CD4-positive, alpha-beta memory T cell (primary cell): ENCODE results near the gene PCBP3. TPM values are rescaled to one million over a fixed set of nuclear protein-coding genes. Genes with fewer than 3 reads are reported as not detected.

Source experiments
- CTCF ChIA-PET: fragments of 350-600 bp; sonication (Branson Sonifier 250); formaldehyde crosslinking; loops from one replicate; lab custom pipeline; 2021; ENCODE audit warnings: inconsistent platforms; ENCODE audit not compliant: partially characterized antibody; lab: Charles Lee
- POLR2A ChIA-PET: fragments of 350-600 bp; sonication (Branson Sonifier 250); formaldehyde crosslinking; loops from one replicate; lab custom pipeline; 2021; ENCODE audit not compliant: partially characterized antibody; lab: Charles Lee
- DNase-seq, 5 donors: peaks; one replicate each; pipeline versions ENCODE4 v3.0.0 to v3.0.0-alpha.2; 2020 to 2022; ENCODE audit warnings: mixed read lengths in 1 of 5
- H3K27ac ChIP-seq: one replicate; pipeline ENCODE4 v1.7.0; 2013; ENCODE audit warnings: low read depth, low read length
- H3K27me3 ChIP-seq: 2 replicates; pipeline ENCODE4 v1.7.0; 2013; ENCODE audit warnings: mild to moderate bottlenecking, low read length, moderate library complexity; ENCODE audit not compliant: insufficient read depth
- H3K36me3 ChIP-seq: 2 replicates; pipeline ENCODE4 v1.7.0; 2013; ENCODE audit warnings: mild to moderate bottlenecking, low read length, moderate library complexity; ENCODE audit not compliant: insufficient read depth
- H3K4me1 ChIP-seq: 2 replicates; pipeline ENCODE4 v1.7.0; 2013; ENCODE audit warnings: mild to moderate bottlenecking, low read length, moderate library complexity; ENCODE audit not compliant: insufficient read depth
- H3K4me3 ChIP-seq, 2 donors: one replicate each; pipeline ENCODE4 v1.7.0; 2013; ENCODE audit warnings: low read length in 2 of 2, mild to moderate bottlenecking in 1 of 2
- H3K9me3 ChIP-seq, 2 donors: one replicate each; pipeline ENCODE4 v1.7.0; 2013; ENCODE audit warnings: low read length in 2 of 2, control low read depth in 1 of 2; ENCODE audit not compliant: control insufficient read depth in 1 of 2
- H3K27ac Mint-ChIP-seq, 7 donors: one replicate each; pipeline ENCODE4 v1.8.0; 2020 to 2021; ENCODE audit warnings: mixed read lengths in 7 of 7, mild to moderate bottlenecking in 6 of 7, inconsistent platforms in 3 of 7, moderate library complexity in 3 of 7
- H3K27me3 Mint-ChIP-seq, 2 donors: one replicate each; pipeline ENCODE4 v1.8.0; 2020 to 2021; ENCODE audit warnings: mixed read lengths in 2 of 2
- H3K36me3 Mint-ChIP-seq, 2 donors: one replicate each; pipeline ENCODE4 v1.8.0; 2020 to 2021; ENCODE audit warnings: mixed read lengths in 2 of 2, inconsistent platforms in 1 of 2, mild to moderate bottlenecking in 1 of 2
- H3K4me1 Mint-ChIP-seq, 4 donors: one replicate each; pipeline ENCODE4 v1.8.0; 2020 to 2021; ENCODE audit warnings: mixed read lengths in 4 of 4, mild to moderate bottlenecking in 1 of 4
- H3K4me3 Mint-ChIP-seq, 8 donors: one replicate each; pipeline ENCODE4 v1.8.0; 2020 to 2021; ENCODE audit warnings: mixed read lengths in 8 of 8, mild to moderate bottlenecking in 7 of 8, moderate library complexity in 6 of 8, inconsistent platforms in 3 of 8
- H3K9me3 Mint-ChIP-seq, 8 donors: one replicate each; pipeline ENCODE4 v1.8.0; 2020 to 2021; ENCODE audit warnings: mixed read lengths in 8 of 8, mild to moderate bottlenecking in 5 of 8, inconsistent platforms in 3 of 8, moderate library complexity in 1 of 8
- intact Hi-C: fragments of 100-400 bp; cut with micrococcal nuclease; formaldehyde crosslinking; loops from one replicate; pipeline ENCODE4 v1.15.1; 2023
- polyA plus RNA-seq, 2 donors: library from polyadenylated mRNA; unstranded; fragments of 300-500 nt; fragmentation: Illumina TruSeq; gene quantifications; one replicate each; pipeline ENCODE4 v1.2.3, GENCODE V29; 2021
- total RNA-seq, 2 experiments: library from RNA; stranded (reverse); gene quantifications; one replicate each; pipeline ENCODE4 v1.2.3, GENCODE V29; 2021

The PCBP3 gene
- total and polyA plus RNA-seq, 4 experiments from 2014 or later, result 0.36 to 1.6 (median 1.0) TPM

DNA sequence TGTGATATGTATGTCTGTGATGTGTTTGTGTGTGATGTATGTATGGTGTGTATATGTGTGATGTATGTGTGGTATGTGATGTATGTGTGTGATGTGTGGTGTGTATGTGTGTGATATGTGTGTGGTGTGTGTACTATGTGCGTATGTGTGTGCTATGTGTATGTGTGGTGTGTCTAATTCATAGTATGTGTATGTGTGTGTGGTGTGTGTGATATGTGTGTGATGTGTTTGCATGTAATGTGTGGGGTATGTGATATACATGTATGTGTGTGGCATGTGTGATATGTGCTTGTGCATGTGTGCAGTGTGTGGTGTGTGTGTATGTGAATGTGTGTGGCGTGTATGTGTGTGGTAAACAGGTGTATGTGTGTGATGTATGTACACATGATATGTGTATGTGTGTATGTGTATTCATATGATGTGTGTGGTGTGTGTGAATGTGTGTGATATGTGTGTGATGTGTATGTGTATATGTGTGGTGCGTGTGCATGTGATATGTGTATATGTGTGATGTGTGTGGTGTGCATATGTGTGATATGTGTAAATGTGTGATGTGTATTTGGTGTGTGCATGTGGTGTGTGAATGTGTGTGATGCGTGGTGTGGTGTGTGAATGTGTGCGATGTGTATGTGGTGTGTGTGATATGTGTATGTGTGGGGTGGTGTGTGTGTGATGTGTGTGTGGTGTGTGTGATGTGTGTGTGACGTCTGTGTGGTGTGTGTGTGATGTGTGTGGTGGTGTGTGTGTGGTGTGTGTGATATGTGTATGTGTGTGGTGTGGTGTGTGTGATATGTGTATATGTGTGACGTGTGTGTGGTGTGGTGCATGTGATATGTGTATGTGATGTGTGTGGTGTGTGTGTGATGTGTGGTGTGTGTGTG lies 8.0 kb upstream of the PCBP3 start:
- peaks cover 2 to 18% (median 9%) of the 10 kb centered on the region in 4 donors for H3K4me1 Mint-ChIP-seq
- H3K27me3 Mint-ChIP-seq, result peaks cover 0 to 7% of the 10 kb centered on the region in 2 donors
- no peak for DNase-seq
- POLR2A ChIA-PET, result no interaction called here
- H3K9me3 Mint-ChIP-seq, result no peaks in the 10 kb centered on the region
- CTCF ChIA-PET, result no interaction called here
- H3K9me3 ChIP-seq, result no peaks in the 10 kb centered on the region
- peaks cover 9% of the 10 kb centered on the region for H3K4me1 ChIP-seq
- H3K36me3 Mint-ChIP-seq, result no peaks in the 10 kb centered on the region
- no peak overlapping the region for H3K4me3 ChIP-seq
- H3K4me3 Mint-ChIP-seq, result no peak overlapping the region
- no peak overlapping the region for H3K27ac ChIP-seq
- no peaks in the 10 kb centered on the region for H3K27me3 ChIP-seq
- intact Hi-C loops, result no loop called here
- H3K27ac Mint-ChIP-seq, result no peak overlapping the region
- H3K36me3 ChIP-seq, result no peaks in the 10 kb centered on the region

DNA sequence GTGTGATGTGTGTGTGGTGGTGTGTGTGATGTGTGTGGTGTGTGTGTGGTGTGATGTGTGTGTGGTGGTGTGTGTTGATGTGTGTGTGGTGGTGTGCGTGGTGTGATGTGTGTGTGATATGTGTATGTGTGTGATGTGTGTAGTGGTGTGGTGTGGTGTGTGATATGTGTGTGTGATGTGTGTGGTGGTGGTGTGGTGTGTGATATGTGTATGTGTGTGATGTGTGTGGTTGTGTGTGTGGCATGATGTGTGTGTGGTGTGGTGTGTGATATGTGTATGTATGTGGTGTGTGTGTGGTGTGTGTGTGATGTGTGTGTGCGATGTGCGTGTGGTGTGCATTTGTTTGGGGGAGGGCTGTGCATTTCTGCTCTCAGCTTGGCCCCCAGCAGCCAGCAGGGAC lies 7.1 kb upstream of the PCBP3 start:
- Histone ChIP-seq H3K27ac (no peak overlapping the region), H3K4me1 (peaks cover 18% of the 10 kb centered on the region), H3K9me3 (no peaks in the 10 kb centered on the region), H3K36me3 (no peaks in the 10 kb centered on the region), H3K4me3 (no peak overlapping the region), H3K27me3 (no peaks in the 10 kb centered on the region)
- intact Hi-C loops, result no loop called here
- peaks cover 0 to 4% of the 10 kb centered on the region in 2 donors for H3K27me3 Mint-ChIP-seq
- no peak overlapping the region for H3K27ac Mint-ChIP-seq
- POLR2A ChIA-PET, result no interaction called here
- H3K4me1 Mint-ChIP-seq, result peaks cover 3 to 23% (median 12%) of the 10 kb centered on the region in 4 donors
- no peaks in the 10 kb centered on the region for H3K9me3 Mint-ChIP-seq
- no peak for DNase-seq
- H3K4me3 Mint-ChIP-seq, result no peak overlapping the region
- peaks cover 0 to 2% of the 10 kb centered on the region in 2 donors for H3K36me3 Mint-ChIP-seq
- CTCF ChIA-PET, result no interaction called here

DNA sequence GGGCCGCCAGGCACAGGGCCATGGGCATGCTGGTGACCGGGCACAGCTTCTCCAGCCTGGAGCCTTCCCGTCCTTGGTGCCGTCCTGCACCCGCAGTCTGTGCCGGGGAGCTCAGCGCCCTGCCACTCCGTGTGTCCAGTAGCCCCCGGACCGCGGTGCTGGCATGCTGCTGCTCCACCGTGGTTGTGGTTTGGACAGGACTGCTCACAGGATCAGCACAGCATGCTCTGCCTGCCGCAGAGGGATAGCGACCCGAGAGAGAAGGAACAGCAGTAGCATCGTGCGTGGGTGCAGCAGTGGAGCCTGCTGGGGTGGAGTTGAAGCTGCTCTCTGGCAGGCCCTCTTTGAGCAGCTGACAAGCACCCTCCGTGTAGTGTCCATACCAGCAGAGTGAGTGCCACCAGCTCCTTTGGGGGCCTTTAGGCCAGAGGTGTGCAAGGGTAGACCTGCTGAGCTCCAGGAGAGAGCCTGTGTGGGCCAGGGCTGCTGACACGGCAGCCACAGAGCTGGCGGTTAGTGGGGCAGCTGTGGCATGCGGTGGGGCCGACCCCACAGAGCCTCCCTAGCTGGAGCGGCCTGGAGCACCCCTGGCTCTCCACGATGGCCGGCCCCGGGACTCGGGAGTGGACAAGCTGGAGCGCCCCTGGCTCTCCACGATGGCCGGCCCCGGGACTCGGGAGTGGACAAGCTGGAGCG lies 6.4 kb upstream of the PCBP3 start:
- CTCF ChIA-PET, result no interaction called here
- H3K27ac ChIP-seq, result no peak overlapping the region
- peaks cover 3 to 23% (median 14%) of the 10 kb centered on the region in 4 donors for H3K4me1 Mint-ChIP-seq
- H3K9me3 Mint-ChIP-seq, result no peaks in the 10 kb centered on the region
- H3K4me3 ChIP-seq, result no peak overlapping the region
- peaks cover 18% of the 10 kb centered on the region for H3K4me1 ChIP-seq
- no peak overlapping the region for H3K4me3 Mint-ChIP-seq
- intact Hi-C loops, result no loop called here
- H3K27ac Mint-ChIP-seq, result no peak overlapping the region
- H3K27me3 ChIP-seq, result no peaks in the 10 kb centered on the region
- no peaks in the 10 kb centered on the region for H3K36me3 ChIP-seq
- POLR2A ChIA-PET, result no interaction called here
- no peaks in the 10 kb centered on the region for H3K9me3 ChIP-seq
- peaks cover 0 to under 1% of the 10 kb centered on the region in 2 donors for H3K27me3 Mint-ChIP-seq
- peaks cover 0 to 2% of the 10 kb centered on the region in 2 donors for H3K36me3 Mint-ChIP-seq
- no peak for DNase-seq

DNA sequence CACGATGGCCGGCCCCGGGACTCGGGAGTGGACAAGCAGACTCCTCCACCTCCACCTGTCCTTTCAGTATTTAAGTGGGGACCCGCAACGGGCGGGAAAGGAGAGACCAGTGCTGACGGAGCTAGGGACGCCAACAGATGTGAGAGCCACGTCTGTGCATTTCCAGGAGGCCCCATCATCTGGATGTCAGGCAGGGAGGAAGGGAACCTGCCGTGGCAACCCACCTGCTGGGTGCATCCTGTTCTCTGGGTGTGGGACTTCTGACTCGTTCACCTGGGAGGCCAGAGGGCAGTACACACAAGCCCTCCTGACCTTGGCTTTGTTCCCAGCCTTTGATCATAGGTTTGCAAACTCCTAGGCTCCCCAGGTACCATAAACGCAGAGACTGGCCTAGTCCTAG lies 5.6 kb upstream of the PCBP3 start:
- no peaks in the 10 kb centered on the region for H3K27me3 Mint-ChIP-seq
- no peaks in the 10 kb centered on the region for H3K9me3 ChIP-seq
- H3K36me3 ChIP-seq, result no peaks in the 10 kb centered on the region
- peaks cover 3 to 23% (median 14%) of the 10 kb centered on the region in 4 donors for H3K4me1 Mint-ChIP-seq
- H3K27me3 ChIP-seq, result no peaks in the 10 kb centered on the region
- H3K27ac ChIP-seq, result no peak overlapping the region
- POLR2A ChIA-PET, result no interaction called here
- peaks cover 0 to 2% of the 10 kb centered on the region in 2 donors for H3K36me3 Mint-ChIP-seq
- peaks cover 18% of the 10 kb centered on the region for H3K4me1 ChIP-seq
- DNase-seq, result no peak
- H3K27ac Mint-ChIP-seq, result no peak overlapping the region
- H3K4me3 ChIP-seq, result no peak overlapping the region
- CTCF ChIA-PET, result no interaction called here
- H3K9me3 Mint-ChIP-seq, result no peaks in the 10 kb centered on the region
- H3K4me3 Mint-ChIP-seq, result no peak overlapping the region
- intact Hi-C loops, result no loop called here

DNA sequence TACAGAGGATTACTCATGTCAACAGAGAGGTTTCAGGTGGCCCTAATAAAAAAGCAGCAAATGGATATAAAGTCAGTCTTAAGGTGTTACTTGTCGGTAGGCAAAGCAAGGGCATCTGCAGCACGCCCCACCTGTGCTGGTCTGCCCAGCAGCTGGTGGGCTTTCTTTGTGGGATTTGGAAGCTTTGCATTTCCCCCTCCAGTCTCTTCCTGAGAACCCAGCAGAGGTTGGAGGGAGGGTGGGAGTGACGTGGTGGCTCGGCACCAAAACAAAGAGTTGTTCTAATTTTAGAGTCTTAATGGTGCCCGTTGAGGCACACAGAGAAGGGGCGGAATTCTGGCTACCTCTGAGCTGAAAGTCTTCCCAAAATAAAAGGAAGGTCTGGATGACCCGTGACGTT lies 4.8 kb upstream of the PCBP3 start:
- intact Hi-C loops, result no loop called here
- no peak for DNase-seq
- Mint-ChIP-seq H3K4me1 (peaks cover 3 to 23% (median 14%) of the 10 kb centered on the region in 4 donors), H3K27me3 (no peaks in the 10 kb centered on the region), H3K36me3 (peaks cover 0 to 2% of the 10 kb centered on the region in 2 donors), H3K9me3 (no peaks in the 10 kb centered on the region), H3K27ac (peak overlapping the region in 2 of 7 donors; percentile 32 to 35), H3K4me3 (no peak overlapping the region)
- peaks cover 18% of the 10 kb centered on the region for H3K4me1 ChIP-seq
- H3K27ac ChIP-seq, result no peak overlapping the region
- no peak overlapping the region for H3K4me3 ChIP-seq
- no peaks in the 10 kb centered on the region for H3K36me3 ChIP-seq
- ChIA-PET POLR2A (no interaction called here), CTCF (no interaction called here)
- H3K27me3 ChIP-seq, result no peaks in the 10 kb centered on the region
- no peaks in the 10 kb centered on the region for H3K9me3 ChIP-seq

DNA sequence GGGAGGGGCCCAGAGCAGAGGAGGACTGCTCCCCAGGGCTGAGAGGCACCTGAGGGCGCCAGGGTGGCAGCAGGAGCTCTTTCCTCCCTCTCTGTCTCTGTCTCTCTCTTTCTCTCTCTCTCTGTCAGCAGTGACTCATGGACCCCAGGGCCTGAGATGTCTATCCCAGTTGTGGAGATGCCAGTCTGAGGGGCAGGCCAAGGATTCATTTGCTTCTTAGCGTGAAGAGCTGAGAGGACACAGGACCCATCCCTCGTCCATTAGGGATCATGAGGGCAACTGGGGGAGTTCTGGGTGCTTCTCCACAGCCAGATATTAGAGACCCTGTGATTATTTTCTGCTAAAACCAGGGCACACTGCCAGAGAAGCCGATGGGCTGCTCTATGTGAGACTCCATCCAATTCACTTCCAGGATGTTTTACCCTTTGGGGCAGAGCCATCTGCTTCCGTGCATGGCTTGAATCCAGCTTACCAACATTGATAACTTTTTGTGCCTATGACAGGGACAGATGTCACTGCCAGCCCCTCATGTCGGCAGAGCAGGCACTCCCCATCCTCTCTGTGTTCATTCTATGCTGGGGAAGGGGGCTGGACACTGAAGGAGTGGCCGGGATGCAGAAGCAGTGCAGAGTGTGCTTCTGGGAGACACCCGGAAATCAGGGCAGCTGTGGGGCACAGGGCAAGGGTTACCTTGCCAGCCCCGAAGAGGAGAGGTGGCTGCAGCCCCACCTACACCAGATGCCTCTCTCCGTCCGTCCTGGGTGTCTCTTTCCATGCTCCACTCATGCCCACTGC lies 4.1 kb upstream of the PCBP3 start:
- H3K36me3 Mint-ChIP-seq, result peaks cover 0 to 2% of the 10 kb centered on the region in 2 donors

More for the DNA sequence above, 4.1 kb upstream of the PCBP3 start:
- Mint-ChIP-seq H3K9me3 (no peaks in the 10 kb centered on the region), H3K4me3 (no peak overlapping the region), H3K27me3 (peaks cover 0 to 2% of the 10 kb centered on the region in 2 donors), H3K4me1 (peaks cover 3 to 25% (median 16%) of the 10 kb centered on the region in 4 donors), H3K27ac (peak overlapping the region in 2 of 7 donors; percentile 3 to 35)
- H3K36me3 ChIP-seq, result no peaks in the 10 kb centered on the region
- ChIA-PET POLR2A (no interaction called here), CTCF (interaction anchor here (0.9 kb wide), 1 partner anchor 43 kb away, joined by 4 read pairs; no protein-coding TSS in a partner anchor)
- no peak overlapping the region for H3K27ac ChIP-seq
- peaks cover under 1% of the 10 kb centered on the region for H3K27me3 ChIP-seq
- H3K4me1 ChIP-seq, result peaks cover 22% of the 10 kb centered on the region
- H3K9me3 ChIP-seq, result no peaks in the 10 kb centered on the region
- intact Hi-C loops, result no loop called here
- no peak overlapping the region for H3K4me3 ChIP-seq
- DNase-seq, result no peak
